Upper lobe of left lung (tissue), 4 donors: ENCODE data around the gene SDF2L1.

Experiments used
- EP300 ChIP-seq, 4 donors: sonication (generic); formaldehyde crosslinking; IDR thresholded peaks; one replicate each; pipeline ENCODE4 v1.5.1; 2017; ENCODE audit warnings: antibody characterized with exemption in 4 of 4, control low read depth in 2 of 4
- POLR2A ChIP-seq, 4 donors: fragments of 450-650 bp; IDR thresholded peaks; one replicate each; pipeline ENCODE4 v1.5.1; 2016 to 2017; ENCODE audit warnings: antibody characterized with exemption in 4 of 4, mild to moderate bottlenecking in 2 of 4
- POLR2AphosphoS5 ChIP-seq, 2 donors: sonication (generic); formaldehyde crosslinking; IDR thresholded peaks; one replicate each; pipeline ENCODE4 v1.5.1; 2017; ENCODE audit warnings: antibody characterized with exemption in 2 of 2
- TF ChIP-seq, protein P1 (sequence below), 6 experiments: fragments of 450-650 bp in 4 of 6; fragments of 200-600 bp in 2 of 6; sonication (generic) in 2 of 6; IDR thresholded peaks; one replicate each; pipeline ENCODE4 v1.5.1; 2016 to 2019; ENCODE audit warnings: antibody characterized with exemption in 6 of 6

- TF ChIP-seq, protein P1, sequence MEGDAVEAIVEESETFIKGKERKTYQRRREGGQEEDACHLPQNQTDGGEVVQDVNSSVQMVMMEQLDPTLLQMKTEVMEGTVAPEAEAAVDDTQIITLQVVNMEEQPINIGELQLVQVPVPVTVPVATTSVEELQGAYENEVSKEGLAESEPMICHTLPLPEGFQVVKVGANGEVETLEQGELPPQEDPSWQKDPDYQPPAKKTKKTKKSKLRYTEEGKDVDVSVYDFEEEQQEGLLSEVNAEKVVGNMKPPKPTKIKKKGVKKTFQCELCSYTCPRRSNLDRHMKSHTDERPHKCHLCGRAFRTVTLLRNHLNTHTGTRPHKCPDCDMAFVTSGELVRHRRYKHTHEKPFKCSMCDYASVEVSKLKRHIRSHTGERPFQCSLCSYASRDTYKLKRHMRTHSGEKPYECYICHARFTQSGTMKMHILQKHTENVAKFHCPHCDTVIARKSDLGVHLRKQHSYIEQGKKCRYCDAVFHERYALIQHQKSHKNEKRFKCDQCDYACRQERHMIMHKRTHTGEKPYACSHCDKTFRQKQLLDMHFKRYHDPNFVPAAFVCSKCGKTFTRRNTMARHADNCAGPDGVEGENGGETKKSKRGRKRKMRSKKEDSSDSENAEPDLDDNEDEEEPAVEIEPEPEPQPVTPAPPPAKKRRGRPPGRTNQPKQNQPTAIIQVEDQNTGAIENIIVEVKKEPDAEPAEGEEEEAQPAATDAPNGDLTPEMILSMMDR (IDR thresholded peaks at IDR 0.05) = no peak
- TF ChIP-seq EP300 (IDR thresholded peaks at IDR 0.05) (no peak), POLR2A (IDR thresholded peaks at IDR 0.05) (no peak), POLR2AphosphoS5 (IDR thresholded peaks at IDR 0.05) (no peak)
Measured at GRCh38 chr22:21672107-21672629, 30.1 kb downstream of the SDF2L1 start.
